ENCODE data around the gene STPG1.
A peak's percentile ranks its signal among the peaks of the same experiment; 100 is the strongest.

STPG1 gene

DNA sequence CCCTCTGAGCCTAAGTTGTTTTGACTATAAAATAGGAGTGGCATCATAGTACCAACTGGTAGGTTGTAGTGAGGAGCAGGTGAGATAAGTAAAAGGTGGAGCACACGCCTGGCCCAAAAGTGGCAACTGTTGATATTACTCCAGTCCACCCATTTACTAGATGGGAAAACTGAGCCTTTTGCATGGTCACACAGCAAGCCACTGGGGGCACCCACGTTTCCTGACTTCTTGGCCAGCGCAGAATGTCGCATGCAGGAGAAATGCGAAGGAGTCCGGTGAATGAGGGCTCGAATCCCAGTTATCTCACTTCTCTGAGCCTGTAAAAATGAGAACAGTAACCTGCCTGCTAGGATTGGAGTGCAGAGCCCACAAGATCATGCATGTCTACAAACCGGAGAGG, 73.6 kb downstream of the STPG1 start:
- no peak overlapping the region for H3K4me3 ChIP-seq (replicated peaks; ENCODE audit: low read depth, low read length)
- no peak for DNase-seq (ENCODE audit: low read depth)
- TF ChIP-seq, protein P1, sequence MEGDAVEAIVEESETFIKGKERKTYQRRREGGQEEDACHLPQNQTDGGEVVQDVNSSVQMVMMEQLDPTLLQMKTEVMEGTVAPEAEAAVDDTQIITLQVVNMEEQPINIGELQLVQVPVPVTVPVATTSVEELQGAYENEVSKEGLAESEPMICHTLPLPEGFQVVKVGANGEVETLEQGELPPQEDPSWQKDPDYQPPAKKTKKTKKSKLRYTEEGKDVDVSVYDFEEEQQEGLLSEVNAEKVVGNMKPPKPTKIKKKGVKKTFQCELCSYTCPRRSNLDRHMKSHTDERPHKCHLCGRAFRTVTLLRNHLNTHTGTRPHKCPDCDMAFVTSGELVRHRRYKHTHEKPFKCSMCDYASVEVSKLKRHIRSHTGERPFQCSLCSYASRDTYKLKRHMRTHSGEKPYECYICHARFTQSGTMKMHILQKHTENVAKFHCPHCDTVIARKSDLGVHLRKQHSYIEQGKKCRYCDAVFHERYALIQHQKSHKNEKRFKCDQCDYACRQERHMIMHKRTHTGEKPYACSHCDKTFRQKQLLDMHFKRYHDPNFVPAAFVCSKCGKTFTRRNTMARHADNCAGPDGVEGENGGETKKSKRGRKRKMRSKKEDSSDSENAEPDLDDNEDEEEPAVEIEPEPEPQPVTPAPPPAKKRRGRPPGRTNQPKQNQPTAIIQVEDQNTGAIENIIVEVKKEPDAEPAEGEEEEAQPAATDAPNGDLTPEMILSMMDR (IDR thresholded peaks at IDR 0.05; ENCODE audit: low read length, missing control alignments): no peak

- TF ChIP-seq, protein P1 (IDR thresholded peaks at IDR 0.05; ENCODE audit: low read length, missing control alignments): no peak
- DNase-seq (ENCODE audit: low read depth): no peak
- no peak overlapping the region for H3K4me3 ChIP-seq (replicated peaks; ENCODE audit: low read depth, low read length)
These were observed 75.1 kb downstream of the STPG1 start for GRCh38 chr1:24338447-24338846.

- H3K4me3 ChIP-seq (replicated peaks; ENCODE audit: low read depth, low read length): no peak overlapping the region
- no peak for DNase-seq (ENCODE audit: low read depth)
- TF ChIP-seq, protein P1 (IDR thresholded peaks at IDR 0.05; ENCODE audit: low read length, missing control alignments): no peak
These were observed 76.1 kb downstream of the STPG1 start for GRCh38 chr1:24337455-24337854.

GRCh38 chr1:24336075-24336474, 77.5 kb downstream of the STPG1 start:
- TF ChIP-seq, protein P1 (IDR thresholded peaks at IDR 0.05; ENCODE audit: low read length, missing control alignments): no peak
- DNase-seq (ENCODE audit: low read depth): no peak

GRCh38 chr1:24331961-24332673, 81.5 kb downstream of the STPG1 start:
- no peak for DNase-seq (ENCODE audit: low read depth)
- H3K4me3 ChIP-seq (replicated peaks; ENCODE audit: low read depth, low read length): no peak overlapping the region
- TF ChIP-seq, protein P1 (IDR thresholded peaks at IDR 0.05; ENCODE audit: low read length, missing control alignments): no peak

More at GRCh38 chr1:24336075-24336474, 77.5 kb downstream of the STPG1 start:
- H3K4me3 ChIP-seq (replicated peaks; ENCODE audit: low read depth, low read length): no peak overlapping the region

DNA sequence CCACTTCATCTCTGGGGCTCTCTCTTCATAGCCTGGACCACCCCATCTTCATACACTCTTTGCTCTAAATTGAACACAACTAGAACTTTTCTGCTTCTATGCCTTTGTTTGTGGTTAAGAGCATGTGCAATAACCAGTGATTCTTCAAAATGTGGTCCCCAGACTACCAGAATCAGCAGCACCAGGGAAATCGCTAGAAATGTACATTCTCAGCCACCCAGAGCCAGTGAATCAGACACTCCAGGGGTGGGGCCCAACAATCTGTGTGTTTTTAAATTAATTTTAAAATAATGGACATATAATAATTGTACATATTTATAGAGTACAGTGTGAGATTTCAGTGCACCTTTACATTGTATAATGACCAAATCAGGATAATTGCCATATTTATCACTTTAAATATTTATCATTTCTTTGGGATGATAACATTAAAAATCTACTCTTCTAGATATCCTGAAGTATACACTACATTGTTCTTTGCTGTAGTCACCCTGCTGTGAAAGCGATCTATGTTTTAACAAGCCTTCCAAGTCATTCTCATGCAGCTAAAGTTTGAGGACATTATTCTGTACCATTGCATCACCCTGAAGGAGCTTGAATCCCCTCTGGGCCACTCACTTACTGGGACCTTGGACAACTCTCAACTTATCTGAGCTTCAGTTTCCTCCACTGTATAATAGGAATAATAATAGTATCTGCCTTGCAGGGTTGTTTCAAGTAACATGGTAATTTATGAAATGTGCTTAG, 83.6 kb downstream of the STPG1 start:
- no peak overlapping the region for H3K4me3 ChIP-seq (replicated peaks; ENCODE audit: low read depth, low read length)
- peak; percentile 24 for DNase-seq (ENCODE audit: low read depth)
- TF ChIP-seq, protein P1 (IDR thresholded peaks at IDR 0.05; ENCODE audit: low read length, missing control alignments): no peak
